Stimulated activated CD8-positive, alpha-beta memory T cell treated with anti-CD3 and anti-CD28 coated beads, Interleukin-4, amount 100 ng/mL, for 24 hours (primary cell): ENCODE results near the gene CACNA2D3.
"Not testable (repeated sequence)": the region's sequence is repeated elsewhere in the genome, so short reads cannot be mapped to it uniquely, and the experiment has no call there.

Experiments
- DNase-seq: peaks from one replicate; pipeline ENCODE4 v3.0.0-alpha.2; 2020; ENCODE audit warnings: low read depth

CACNA2D3 gene

DNA sequence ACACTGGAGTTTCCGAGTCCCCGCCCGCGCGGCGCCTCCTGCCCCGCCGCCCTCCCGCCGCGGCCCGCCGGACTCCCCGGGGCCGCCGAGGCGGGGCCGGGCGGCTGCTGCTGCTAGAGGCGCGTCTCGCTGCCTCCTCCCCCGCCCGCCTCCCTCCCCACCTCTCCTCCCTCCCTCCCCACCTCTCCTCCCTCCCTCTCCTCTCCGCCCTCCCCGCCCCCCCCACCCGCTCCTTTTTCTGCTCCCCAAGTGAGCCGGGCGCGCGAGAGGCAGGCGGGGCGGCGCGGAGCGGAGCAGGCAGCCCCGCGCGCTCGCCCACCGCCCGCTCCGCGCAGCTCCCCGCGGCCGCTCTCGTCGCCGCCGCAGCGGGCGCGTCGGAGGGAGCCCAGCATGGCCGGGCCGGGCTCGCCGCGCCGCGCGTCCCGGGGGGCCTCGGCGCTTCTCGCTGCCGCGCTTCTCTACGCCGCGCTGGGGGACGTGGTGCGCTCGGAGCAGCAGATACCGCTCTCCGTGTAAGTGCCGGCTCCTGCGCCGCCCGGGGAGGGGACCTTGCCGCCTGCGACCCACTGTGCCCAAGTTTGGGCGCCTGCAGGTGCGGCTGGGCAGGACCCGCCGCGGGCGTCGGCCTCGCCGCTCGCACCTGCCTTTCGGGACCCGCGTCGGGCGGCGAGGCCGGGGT lies at the start of gene CACNA2D3:
Gene CACNA2D3 (plus strand): TSS at position 229 of the 679 bp plus-strand sequence.
- no peak for DNase-seq

DNA sequence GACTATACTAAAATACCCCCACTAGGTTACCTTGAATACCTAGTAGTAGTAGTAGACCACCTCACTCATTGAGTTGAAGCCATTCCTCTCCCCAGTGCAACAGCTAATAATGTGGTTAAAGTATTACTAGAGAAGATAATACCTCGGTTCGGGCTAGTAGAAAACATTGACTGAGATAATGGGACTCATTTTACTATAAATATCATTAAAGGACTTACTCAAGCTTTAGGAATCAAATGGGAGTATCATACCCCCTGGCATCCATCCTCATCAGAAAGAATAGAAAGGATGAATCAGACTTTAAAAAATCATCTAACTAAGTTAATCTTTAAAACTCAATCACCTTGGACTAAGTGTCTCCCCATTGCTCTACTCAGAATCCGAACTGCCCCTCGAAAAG lies 49.0 kb upstream of the CACNA2D3 start:
- DNase-seq, result no peak

DNA sequence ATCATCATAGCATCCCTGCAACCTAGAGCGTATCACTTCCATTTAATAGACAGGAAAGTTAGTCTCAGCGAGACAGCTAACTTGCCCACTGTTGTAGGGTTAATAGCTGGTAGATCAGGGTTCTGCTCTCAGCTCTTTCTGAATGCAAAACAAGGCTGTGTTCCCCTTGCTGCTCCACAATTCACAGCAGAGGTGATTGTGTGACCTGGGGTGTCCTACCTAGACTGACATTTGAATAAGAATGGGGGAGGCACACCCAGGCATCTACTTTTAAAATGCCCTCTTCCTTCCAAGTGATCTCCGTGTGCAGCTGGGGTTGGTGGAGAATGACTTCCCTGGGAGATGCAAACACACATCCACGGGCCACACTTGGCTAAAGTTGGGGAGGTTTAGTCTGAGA lies 43.0 kb upstream of the CACNA2D3 start:
- DNase-seq, result no peak

DNA sequence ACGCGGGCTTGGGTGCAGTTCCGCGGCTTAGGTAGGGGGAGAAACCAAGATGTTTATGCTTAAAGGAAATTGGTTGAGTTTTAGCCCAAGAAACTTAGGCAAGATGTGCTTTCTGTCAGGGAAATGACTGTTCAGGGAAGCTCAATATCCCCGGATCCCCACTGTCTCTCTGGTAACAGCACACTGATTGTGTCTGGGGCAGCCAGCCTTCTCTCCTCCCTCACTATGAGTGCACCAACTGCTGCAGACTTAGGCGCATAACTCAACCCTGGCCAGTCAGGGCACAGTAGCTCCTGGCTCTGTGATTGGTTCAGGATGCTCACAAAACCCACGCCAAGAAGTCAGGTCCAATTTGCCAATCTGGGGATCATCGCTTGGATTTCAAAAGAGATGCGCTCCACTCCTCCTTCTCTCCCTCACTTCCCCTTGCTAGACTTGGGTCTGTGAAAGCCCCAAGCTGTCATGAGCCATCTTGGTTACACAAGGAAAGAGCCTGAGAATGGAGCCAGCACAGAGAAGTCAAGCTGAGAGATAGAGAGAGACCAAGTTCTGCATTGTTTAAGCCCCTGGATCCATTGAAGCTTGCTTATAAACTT lies 42.5 kb upstream of the CACNA2D3 start:
- DNase-seq, result no peak

DNA sequence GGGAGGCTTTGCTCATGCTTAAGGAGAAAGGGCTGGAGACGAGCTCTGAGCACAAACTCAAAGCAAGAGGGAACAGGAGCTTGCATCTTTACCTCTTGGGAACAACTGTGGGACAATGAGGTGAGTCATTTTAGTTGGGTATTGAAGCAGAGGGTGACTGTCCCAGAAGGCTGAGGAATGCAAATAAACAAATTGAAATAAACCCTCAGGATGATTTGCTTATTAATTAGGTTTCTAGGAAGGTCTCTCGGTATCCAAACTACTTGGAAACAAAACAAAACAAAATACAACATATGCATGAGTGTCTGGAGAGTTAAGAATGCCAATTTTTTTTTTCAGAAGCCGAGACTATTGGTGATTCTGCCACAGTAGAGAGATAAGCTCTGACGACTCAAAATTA lies 38.4 kb upstream of the CACNA2D3 start:
- no peak for DNase-seq

DNA sequence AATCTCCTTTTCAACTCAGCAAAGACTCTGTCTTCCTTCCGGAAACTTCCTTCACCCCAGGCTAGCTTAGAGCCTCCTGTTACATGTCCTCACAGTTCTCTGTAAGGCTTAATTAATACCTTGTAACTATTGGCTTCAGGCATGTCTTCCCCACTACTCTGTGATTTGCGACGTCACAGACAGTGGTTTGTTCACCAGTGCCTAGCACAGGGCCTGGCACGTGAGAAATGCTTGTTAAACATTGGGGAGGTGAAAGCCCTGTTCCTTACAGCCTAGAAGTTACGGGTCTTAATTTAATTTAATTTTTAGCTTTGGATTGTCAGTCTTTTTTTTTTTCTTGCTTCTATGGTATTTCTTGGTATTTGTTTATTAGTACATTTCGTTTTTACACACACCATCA lies 36.4 kb upstream of the CACNA2D3 start:
- no peak for DNase-seq

DNA sequence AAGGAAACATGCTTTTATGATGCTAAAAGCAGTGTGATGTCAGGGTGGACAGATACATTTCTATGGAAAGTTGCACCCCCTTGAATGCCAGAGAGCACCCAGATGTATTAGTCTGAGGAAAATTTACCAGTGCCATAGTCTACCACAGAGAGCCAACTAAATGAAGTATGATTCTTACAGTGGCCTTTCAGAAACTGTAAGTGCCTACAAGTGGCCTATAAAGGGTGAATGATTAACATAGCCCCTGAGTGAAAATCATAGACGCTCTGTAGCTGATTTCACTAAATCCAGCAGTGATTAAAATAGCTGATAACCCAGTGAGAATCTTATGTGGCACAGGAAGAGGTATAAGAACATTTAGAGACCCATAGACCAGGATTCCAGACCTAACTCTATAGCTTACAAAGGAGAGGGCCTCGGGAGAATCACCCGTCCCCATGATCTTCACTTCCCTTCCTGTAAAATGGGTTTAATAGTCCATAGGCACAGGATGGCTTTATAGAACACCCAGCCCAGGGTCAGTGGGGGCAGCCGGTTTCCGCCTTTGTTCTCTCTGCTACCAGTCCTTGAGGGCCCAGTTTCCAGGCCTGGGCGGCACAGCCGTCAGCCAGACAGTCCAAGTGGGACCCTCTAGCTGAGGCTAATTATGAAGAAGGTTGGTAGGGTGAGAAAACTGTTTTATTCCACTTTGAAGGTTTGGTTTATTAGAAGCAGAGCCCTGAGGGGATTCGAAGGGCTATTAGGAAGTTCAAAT lies 35.5 kb upstream of the CACNA2D3 start:
- DNase-seq, result no peak

DNA sequence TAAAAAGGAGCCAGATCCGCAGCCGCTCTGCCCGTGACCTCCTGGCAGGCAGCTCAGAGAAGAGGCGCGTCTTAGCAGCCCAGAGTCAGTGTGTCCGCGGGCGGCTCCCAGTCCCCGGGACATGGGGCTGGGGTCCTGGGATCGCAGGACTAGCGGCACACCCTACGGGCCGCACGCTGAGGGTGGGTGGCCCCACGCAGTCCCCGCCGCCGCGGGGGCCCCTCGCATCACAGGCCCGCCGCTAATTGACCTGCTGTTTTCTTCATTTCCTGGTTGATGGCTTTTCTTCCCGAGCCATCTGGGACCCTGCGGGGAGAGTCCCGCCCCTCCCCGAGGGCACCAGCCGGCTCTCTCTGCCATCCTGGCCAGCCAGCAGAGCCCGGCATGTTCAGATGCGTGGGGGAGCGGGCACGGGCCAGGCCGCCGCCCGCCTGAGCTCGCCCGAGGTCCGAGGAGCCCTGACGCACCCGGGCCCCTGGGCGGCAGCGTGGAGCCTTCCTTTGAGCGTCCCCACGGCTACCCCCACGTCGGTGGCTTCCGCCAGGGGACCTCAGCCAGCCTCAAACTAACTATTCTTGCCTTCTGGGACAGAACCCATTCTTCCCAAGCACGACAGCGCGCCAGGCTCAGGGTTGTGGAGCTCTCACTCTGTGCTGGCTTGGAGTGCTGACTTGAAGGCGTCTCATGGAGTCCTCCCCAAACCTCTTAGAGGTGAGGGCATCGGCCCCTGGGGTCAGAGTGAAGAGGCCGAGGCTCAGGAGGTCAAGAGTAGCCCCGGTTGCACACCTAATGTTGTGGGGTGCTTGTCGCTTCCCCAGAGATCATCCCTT lies 34.6 kb upstream of the CACNA2D3 start:
- no peak for DNase-seq

DNA sequence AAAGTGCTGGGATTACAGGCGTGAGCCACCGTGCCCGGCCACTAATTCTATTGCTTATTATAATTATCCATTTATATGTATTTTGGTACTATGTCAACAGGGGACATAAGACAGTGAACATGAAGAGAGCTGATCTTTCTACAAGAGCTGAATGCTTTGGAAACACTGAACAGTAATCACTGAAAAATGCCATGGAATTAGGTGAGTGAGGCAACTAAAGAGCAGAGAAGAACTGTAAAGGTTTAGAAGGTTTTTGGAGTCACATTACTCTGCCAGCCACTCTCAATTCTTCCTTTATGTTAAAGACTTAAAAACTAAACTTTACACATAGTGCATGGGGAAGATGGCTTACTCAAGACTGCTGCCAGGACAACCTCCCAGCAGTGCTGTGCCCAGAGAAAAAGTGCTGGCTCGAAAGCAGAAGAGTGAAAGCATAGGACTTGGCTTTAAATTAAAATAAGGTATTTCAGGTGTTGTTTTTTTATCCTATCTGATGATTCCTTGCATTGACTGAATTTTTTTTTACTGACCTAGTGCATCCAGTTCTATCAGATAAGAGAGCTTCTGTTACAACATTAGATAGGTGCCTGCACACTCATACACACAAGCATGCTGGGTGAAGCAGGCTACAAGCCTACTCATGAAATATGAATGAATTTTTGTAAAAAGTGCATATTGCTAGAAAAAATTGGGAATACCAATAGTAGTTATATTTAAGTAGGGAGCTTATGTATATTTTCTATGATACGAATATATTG lies 28.7 kb upstream of the CACNA2D3 start:
- no peak for DNase-seq

DNA sequence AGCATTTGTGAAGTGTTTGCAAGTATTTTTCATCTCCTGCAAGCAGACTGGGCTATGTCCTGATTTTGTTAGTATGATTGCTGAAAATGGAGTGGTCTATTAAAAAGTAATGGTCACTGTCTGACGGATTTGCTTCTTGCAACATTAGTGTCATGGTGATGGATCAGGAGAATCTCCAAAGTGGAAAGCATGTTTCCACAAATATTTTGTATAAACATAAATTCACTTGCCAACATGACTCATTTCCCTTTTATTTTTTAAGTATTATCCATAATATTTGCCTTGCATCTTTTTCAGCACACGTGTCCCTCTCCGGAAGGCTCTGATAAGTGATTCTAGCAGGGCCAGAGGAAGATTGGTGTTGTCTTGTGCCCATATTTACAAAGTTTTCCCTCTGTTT lies 27.4 kb upstream of the CACNA2D3 start:
- DNase-seq, result no peak

DNA sequence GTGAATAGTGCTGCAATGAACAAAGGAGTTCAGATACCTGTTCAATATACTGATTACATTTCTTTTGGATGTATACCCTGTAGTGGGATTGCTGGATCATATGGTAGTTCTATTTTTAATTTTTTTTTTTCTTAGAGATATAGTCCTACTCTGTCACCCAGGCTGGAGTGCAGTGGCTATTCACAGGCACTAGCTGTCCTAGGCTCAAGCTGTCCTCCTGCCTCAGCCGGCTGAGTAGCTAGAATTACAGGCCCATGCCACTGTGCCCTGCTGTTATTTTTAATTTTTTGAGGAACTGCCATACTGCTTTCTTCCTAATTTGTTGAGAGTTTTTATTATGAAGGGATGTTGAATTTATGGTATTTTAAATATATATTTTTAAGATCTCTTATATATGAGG lies 23.0 kb upstream of the CACNA2D3 start:
- DNase-seq, result no peak

DNA sequence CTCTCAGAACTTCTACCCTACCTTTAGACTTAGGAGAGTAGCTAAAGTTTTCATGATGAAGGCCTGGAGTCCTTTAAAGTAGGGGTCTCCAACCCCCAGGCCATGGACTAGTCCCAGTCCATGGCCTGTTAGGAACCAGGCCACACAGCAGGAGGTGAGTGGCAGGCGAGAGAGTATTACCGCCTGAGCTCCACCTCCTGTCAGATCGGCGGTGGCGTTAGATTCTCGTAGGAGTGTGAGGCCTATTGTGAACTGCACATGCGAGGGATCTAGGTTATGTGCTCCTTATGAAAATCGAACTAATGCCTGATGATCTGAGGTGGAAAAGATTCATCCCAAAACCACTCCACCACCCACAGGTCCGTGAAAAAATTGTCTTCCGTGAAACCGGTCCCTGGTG lies 18.3 kb upstream of the CACNA2D3 start:
- DNase-seq, result no peak

DNA sequence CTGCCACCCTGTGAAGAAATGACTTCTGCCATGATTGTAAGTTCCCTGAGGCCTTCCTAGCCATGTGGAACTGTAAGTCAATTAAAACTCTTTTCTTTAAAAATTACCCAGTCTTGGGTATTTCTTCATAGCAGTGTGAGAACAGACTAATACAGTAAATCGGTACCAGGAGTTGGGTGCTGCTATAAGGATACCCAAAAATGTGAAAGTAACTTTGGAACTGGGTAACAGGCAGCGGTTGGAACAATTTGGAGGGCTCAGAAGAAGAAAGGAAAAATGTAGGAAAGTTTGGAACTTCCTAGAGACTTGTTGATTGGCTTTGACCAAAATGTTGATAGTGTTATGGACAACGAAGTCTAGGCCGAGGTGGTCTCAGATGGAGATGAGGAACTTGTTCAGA lies 6.2 kb upstream of the CACNA2D3 start:
- not testable (repeated sequence) for DNase-seq

DNA sequence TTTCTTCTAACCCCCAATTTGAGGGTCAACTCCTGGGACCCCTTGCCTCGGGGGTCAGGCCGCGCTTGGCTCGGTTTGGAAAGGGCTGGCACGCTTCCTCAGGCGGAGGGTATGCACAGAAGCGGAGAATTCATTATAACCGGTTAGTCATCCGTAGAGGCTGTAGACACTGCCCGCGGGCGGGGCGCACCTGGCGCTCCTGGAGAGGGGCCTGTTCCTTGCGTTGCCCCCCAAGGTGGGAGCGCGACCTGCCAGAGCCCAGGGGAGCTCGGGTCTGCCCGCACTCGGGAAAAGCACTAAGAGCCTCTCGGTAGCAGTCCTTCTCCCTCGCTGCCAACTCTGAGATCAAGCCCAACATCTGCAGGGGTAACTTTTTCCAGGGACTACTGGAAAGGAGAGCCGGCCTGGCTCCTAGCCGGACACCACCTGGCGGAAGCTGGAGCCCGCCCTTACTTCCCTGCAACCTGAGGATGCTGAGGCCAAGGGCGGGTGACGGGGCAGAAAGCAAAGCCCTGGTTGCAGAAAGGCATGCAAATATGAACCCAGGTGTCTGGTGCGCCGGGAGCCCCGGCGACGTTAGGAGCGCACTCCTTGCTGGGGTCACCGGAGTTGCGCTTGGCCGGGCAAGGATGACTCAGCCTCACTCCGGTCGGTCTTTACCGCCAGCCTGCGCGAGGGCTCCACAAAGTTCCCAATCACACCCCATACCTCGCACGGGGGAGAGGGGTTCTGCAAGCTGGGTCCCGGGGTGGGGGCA lies 1.5 kb upstream of the CACNA2D3 start:
- no peak for DNase-seq

DNA sequence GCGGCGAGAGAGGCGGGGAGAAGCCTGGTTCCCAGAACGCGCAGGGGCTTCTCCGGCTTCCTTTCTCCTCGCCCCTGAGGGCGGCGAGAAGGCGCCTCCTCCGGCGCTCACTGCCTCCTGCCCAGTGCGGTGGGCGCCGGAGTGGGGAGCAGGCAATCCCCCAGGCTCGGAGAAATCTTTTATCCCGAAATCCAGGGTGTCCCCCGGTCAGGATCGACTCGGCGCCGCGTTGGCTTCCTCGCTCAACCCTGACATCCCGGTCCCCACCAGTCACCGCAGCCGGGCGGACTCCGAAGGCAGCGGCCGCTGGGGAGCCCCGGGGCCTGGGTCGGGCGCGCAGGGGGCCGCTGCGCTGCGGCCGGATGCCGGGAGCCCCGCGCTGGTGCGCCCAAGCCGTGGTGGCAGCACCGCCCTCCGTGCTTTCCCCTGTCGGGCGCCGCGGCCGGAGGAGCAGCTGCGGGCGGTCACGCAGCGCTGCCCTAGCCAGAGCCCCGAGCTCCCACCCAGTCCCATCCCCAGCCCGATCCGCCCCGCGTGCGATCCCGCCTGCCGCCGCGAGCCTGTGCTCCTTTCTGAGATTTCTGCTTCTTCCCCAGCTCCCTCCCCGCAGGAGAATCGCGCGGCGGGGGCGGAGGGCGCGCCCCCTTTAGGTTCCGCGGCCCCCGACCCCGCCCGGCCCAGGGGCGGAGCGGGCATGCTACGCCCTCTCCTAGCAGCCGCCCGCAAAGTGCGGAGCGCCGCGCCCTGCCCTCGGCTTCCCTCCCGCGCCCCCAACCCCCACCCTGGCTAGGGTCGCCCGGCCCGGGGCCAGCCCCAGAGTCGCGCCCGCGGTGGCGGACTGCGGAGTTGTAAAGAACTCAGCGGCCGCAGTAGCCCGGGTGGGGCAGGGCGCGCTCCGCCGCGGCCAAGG lies 683 bp upstream of the CACNA2D3 start:
- no peak for DNase-seq

DNA sequence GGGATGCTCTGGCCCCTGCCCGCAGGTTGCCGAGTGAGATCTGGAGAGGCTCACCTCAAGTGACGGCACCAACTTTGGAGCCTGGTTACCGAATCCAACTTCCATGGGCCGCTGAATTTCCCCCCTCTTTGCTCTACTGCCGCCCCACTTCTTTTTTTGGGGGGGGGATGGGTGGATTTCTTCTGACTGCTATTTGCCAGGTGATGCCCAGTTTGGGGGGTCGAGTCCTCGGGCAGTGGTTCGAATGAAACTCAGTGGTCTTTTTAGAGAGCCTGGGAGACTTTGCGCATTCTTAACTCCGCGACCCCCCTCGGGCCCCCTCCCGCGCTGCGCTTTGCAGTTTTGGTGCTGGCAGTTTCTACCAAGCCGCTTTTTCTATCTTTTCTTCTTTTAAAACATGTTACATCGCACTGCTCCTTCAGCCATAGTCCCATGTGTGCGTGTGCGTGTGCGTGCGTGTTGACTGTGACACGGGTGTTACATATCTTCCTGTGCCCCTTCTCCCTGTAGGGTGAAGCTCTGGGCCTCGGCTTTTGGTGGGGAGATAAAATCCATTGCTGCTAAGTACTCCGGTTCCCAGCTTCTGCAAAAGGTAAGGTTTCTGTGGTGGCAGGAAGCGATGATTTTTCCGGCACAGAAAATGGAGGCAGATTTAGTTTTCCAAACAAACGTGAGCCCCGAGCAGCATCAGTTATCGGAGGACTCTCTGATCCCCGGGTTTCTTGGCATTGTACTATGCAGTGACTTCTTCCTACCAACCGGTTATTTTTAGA lies 837 bp downstream of the CACNA2D3 start:
- DNase-seq, result no peak

DNA sequence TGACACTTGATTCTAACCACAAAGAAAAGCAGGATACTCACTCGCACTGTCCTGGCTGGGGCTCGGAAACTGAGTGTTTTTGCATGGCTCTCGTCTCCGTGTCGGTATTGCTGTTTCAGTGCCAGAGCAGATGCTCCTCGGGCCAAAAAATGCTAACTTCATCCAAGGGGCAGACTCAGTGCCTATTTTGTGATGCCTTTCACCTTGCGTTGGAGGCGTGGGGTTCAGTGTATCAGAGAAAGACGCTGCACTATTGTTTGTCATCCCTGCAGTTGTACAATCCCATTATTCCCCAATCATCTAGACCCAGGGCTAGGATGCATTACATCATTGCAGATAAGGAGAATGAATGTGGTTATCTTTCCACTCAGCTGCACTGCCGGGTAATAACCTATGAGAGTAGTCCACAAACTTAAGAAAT lies 1.4 kb downstream of the CACNA2D3 start:
- no peak for DNase-seq

DNA sequence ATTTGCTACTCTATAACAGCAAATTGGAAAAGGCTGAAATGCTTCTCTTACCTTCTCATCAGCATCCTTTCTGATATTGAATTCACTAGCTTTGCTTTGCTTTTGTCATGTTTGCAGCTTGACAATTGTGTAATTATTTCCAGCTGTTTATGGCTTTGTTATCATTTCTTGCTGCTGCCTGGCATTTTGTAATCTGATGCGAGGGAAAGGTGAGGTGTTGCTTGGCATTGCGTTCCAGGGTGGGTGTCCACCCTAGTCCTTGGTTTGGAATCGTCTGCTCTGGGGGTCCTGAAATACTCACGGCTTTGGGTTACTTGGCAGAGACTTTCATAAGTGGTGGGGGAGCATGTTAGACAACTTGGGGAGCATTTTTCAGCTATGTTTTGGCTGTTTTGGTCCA lies 2.9 kb downstream of the CACNA2D3 start:
- no peak for DNase-seq

DNA sequence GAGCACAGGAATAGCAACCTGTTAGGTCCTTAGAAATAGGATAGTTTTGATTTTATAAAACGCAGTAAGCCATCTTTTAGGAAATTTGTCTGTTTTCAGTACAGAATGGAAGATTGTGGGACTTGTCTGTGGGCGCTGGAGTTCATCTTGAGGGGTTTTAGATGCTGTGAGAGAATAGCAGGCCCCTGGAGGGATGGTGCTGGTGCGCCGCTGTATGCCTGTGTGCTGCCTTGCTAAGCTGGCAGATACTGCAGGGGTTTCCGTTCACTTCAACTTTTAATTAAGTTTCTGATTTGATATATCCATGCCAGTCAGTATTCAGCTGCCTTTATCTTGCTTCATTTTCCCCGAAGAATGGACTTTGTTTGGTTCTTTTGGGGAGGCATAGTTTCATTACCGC lies 4.2 kb downstream of the CACNA2D3 start:
- no peak for DNase-seq
